ENCODE measurements around the gene PLP1. TPM values are rescaled to one million over a fixed set of nuclear protein-coding genes. Genes with fewer than 3 reads are reported as not detected.

PLP1 gene
- total RNA-seq, 1 experiment from 2014 or later: 88.3 TPM

GRCh38 chrX:103727115-103727514 lies 49.5 kb upstream of the PLP1 start:
- no peaks in the 10 kb centered on the region for H3K79me2 ChIP-seq (ENCODE audit: insufficient read depth, low read length)
- H3K56ac ChIP-seq (ENCODE audit: insufficient read length, low read depth, low read length): no peak overlapping the region
- H3K23ac ChIP-seq (ENCODE audit: insufficient read length, low read depth, low read length): no peak overlapping the region
- Mint-ChIP-seq H3K27ac (no peak overlapping the region), H3K4me3 (peak overlapping the region in 1 of 2 experiments; percentile 24; a peak in 2 of 5 replicates), H3K27me3 (ENCODE audit: low read depth) (peaks cover 12% of the 10 kb centered on the region), H3K36me3 (ENCODE audit: insufficient read depth in 1 of 3, low read depth in 3 of 3) (no peaks in the 10 kb centered on the region; a peak in 1 of 7 replicates), H3K4me1 (peaks cover 56 to 67% of the 10 kb centered on the region in 2 experiments), H3K9me3 (peaks cover 0 to 29% of the 10 kb centered on the region in 2 experiments; a peak in 2 of 5 replicates)
- no peak overlapping the region for H3K4ac ChIP-seq (ENCODE audit: low read depth, low read length)
- H3K27ac ChIP-seq (ENCODE audit: insufficient read length, low read depth, low read length): no peak overlapping the region
- H2BK120ac ChIP-seq (ENCODE audit: low read depth, low read length, poor library complexity, severe bottlenecking): no peak overlapping the region
- no peak overlapping the region for H4K91ac ChIP-seq (ENCODE audit: insufficient read length, low read depth, low read length)
- H4K5ac ChIP-seq (ENCODE audit: insufficient read length, low read depth, low read length): no peak overlapping the region
- H2AK5ac ChIP-seq (ENCODE audit: insufficient read length, low read length): no peak overlapping the region
- no peaks in the 10 kb centered on the region for H3K23me2 ChIP-seq (ENCODE audit: insufficient read length, low read depth, low read length, poor library complexity, severe bottlenecking)
- H2BK15ac ChIP-seq (ENCODE audit: low read depth, low read length): no peak overlapping the region
- H4K8ac ChIP-seq (replicated peaks; ENCODE audit: insufficient read length, low read depth, low read length): no peak overlapping the region
- H3K27me3 ChIP-seq (ENCODE audit: insufficient read depth, low read length): no peaks in the 10 kb centered on the region
- H3K14ac ChIP-seq (ENCODE audit: insufficient read depth, low read length): no peak overlapping the region
- H3K9me3 ChIP-seq (ENCODE audit: control insufficient read depth, low read depth, low read length): no peaks in the 10 kb centered on the region
- H3K79me1 ChIP-seq (ENCODE audit: insufficient read depth, low read depth, low read length, poor library complexity, severe bottlenecking): no peaks in the 10 kb centered on the region
- no peak overlapping the region for H3K4me2 ChIP-seq (ENCODE audit: insufficient read depth, insufficient read length, low read length)
- TF ChIP-seq, protein P1, sequence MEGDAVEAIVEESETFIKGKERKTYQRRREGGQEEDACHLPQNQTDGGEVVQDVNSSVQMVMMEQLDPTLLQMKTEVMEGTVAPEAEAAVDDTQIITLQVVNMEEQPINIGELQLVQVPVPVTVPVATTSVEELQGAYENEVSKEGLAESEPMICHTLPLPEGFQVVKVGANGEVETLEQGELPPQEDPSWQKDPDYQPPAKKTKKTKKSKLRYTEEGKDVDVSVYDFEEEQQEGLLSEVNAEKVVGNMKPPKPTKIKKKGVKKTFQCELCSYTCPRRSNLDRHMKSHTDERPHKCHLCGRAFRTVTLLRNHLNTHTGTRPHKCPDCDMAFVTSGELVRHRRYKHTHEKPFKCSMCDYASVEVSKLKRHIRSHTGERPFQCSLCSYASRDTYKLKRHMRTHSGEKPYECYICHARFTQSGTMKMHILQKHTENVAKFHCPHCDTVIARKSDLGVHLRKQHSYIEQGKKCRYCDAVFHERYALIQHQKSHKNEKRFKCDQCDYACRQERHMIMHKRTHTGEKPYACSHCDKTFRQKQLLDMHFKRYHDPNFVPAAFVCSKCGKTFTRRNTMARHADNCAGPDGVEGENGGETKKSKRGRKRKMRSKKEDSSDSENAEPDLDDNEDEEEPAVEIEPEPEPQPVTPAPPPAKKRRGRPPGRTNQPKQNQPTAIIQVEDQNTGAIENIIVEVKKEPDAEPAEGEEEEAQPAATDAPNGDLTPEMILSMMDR (conservative IDR thresholded peaks at IDR 0.05): no peak; the same call in 2 of the 3 replicates
- no peak overlapping the region for H2BK5ac ChIP-seq (ENCODE audit: insufficient read length, low read length)
- no peak overlapping the region for H2BK12ac ChIP-seq (ENCODE audit: insufficient read length, low read depth, low read length)
- H2AFZ ChIP-seq (ENCODE audit: low read length): no peak overlapping the region
- H4K20me1 ChIP-seq (ENCODE audit: control insufficient read depth, insufficient read depth, insufficient read length): no peaks in the 10 kb centered on the region
- H3K4me1 ChIP-seq (ENCODE audit: insufficient read depth, low read length): peaks cover 20% of the 10 kb centered on the region; the same call in 1 of the 2 replicates
- H3K9ac ChIP-seq (ENCODE audit: extremely low read depth, insufficient read length, low read length): no peak overlapping the region
- no peak overlapping the region for H2BK20ac ChIP-seq (ENCODE audit: low read depth, low read length, poor library complexity, severe bottlenecking)
- H3K18ac ChIP-seq (ENCODE audit: insufficient read length, low read depth, low read length): no peak overlapping the region
- no peak for DNase-seq
- no peak overlapping the region for H3T11ph ChIP-seq (ENCODE audit: low read length)
- no CpG with 5 or more reads among the region's 4 CpGs for WGBS (ENCODE audit: extremely low coverage, insufficient read length, low lambda C conversion rate)

Data from H9 (cell line).